BLaER1 treated with 17β-estradiol and CSF1 and Interleukin-3, amounts not matched to agents 10 nM and 100 nM (cell line): ENCODE results near the gene LAD1.

Source experiments
- H3K27ac ChIP-seq, 11 experiments: shearing (Covaris generic); formaldehyde crosslinking; 2 replicates each; pipeline ENCODE4 v1.8.1; 2022
- H3K27me3 ChIP-seq, 11 experiments: shearing (Covaris generic); formaldehyde crosslinking; 2 replicates each; pipeline ENCODE4 v1.8.1; 2022
- H3K36me3 ChIP-seq, 11 experiments: shearing (Covaris generic); formaldehyde crosslinking; 2 replicates each; pipeline ENCODE4 v1.8.1; 2022
- H3K4me1 ChIP-seq, 10 experiments: shearing (Covaris generic); formaldehyde crosslinking; 2 replicates each; pipeline ENCODE4 v1.8.1; 2022
- H3K4me2 ChIP-seq, 11 experiments: shearing (Covaris generic); formaldehyde crosslinking; 2 replicates each; pipeline ENCODE4 v1.8.1; 2022
- H3K4me3 ChIP-seq, 10 experiments: shearing (Covaris generic); formaldehyde crosslinking; 2 replicates each; pipeline ENCODE4 v1.8.1; 2022
- H3K9ac ChIP-seq, 11 experiments: shearing (Covaris generic); formaldehyde crosslinking; 2 replicates each; pipeline ENCODE4 v1.8.1; 2022
- H3K9me3 ChIP-seq, 11 experiments: shearing (Covaris generic); formaldehyde crosslinking; replicated peaks in 1 of 11; 2 replicates each; pipeline ENCODE4 v1.8.1; 2022
- H4K20me1 ChIP-seq, 11 experiments: shearing (Covaris generic); formaldehyde crosslinking; 2 replicates each; pipeline ENCODE4 v1.8.1; 2022
- Cebpa-rat ChIP-seq, 11 experiments: shearing (Covaris generic); IDR thresholded peaks; 2 replicates each; pipeline ENCODE4 v1.8.1; 2022

The LAD1 gene

GRCh38 chr1:201332616-201333335 lies 66.3 kb downstream of the LAD1 start:
- no peak overlapping the region for H3K4me2 ChIP-seq
- H3K4me3 ChIP-seq = no peak overlapping the region
- H3K27ac ChIP-seq = no peak overlapping the region
- H3K9ac ChIP-seq = no peak overlapping the region
- H3K36me3 ChIP-seq = no peaks in the 10 kb centered on the region
- TF ChIP-seq Cebpa-rat (IDR thresholded peaks at IDR 0.05) = no peak
- no peaks in the 10 kb centered on the region for H3K27me3 ChIP-seq
- no peaks in the 10 kb centered on the region; a peak in 1 of 22 replicates for H3K9me3 ChIP-seq
- no peaks in the 10 kb centered on the region for H4K20me1 ChIP-seq
- peaks cover 0 to 22% (median 12%) of the 10 kb centered on the region in 10 experiments; a peak in 14 of 20 replicates for H3K4me1 ChIP-seq

- H3K36me3 ChIP-seq = no peaks in the 10 kb centered on the region
- no peak for TF ChIP-seq Cebpa-rat (IDR thresholded peaks at IDR 0.05)
- no peaks in the 10 kb centered on the region for H3K27me3 ChIP-seq
- no peak overlapping the region for H3K4me3 ChIP-seq
- H3K27ac ChIP-seq = no peak overlapping the region
- H3K4me2 ChIP-seq = peak overlapping the region in 1 of 11 experiments; percentile 70; a peak in 1 of 22 replicates
- peaks cover 0 to 22% (median 12%) of the 10 kb centered on the region in 10 experiments; a peak in 14 of 20 replicates for H3K4me1 ChIP-seq
- H4K20me1 ChIP-seq = no peaks in the 10 kb centered on the region
- no peak overlapping the region for H3K9ac ChIP-seq
- no peaks in the 10 kb centered on the region for H3K9me3 ChIP-seq
These were observed 67.1 kb downstream of the LAD1 start for GRCh38 chr1:201332021-201332420.

- peak overlapping the region in 9 of 11 experiments; percentile 12 to 71 (median 60); a peak in 16 of 22 replicates for H3K4me2 ChIP-seq
- no peak overlapping the region for H3K4me3 ChIP-seq
- H3K9me3 ChIP-seq = no peaks in the 10 kb centered on the region
- H3K4me1 ChIP-seq = peaks cover 0 to 22% (median 12%) of the 10 kb centered on the region in 10 experiments; a peak in 14 of 20 replicates
- no peaks in the 10 kb centered on the region for H3K36me3 ChIP-seq
- no peaks in the 10 kb centered on the region for H4K20me1 ChIP-seq
- no peak for TF ChIP-seq Cebpa-rat (IDR thresholded peaks at IDR 0.05)
- H3K27me3 ChIP-seq = no peaks in the 10 kb centered on the region
- H3K9ac ChIP-seq = no peak overlapping the region
- H3K27ac ChIP-seq = peak overlapping the region in 2 of 11 experiments; percentile 20 to 41; a peak in 2 of 22 replicates
These were observed 68.0 kb downstream of the LAD1 start for GRCh38 chr1:201331166-201331565.
